Natural killer cell (primary cell): ENCODE data around the gene FBXW2. TPM values are rescaled to one million over a fixed set of nuclear protein-coding genes. Genes with fewer than 3 reads are reported as not detected.

ENCODE experiments used
- ATAC-seq, 3 donors: fragments of 150-1000 bp in 2 of 3; fragments of 200-7000 bp in 1 of 3; cut with Tn5 transposase; 1 replicate in 1 of 3; 2 replicates in 2 of 3; pipeline ENCODE4 v1.10.0; 2021; ENCODE audit warnings: mild to moderate bottlenecking in 2 of 3, moderate library complexity in 2 of 3
- DNase-seq, 2 donors: peaks; one replicate each; pipeline versions ENCODE4 v3.0.0 to v3.0.0-alpha.2; 2013 to 2021; ENCODE audit warnings: mixed read lengths in 1 of 2
- H3K27ac ChIP-seq: one replicate; pipeline ENCODE4 v1.5.1; 2013; ENCODE audit warnings: mild to moderate bottlenecking, low read length
- H3K27me3 ChIP-seq: one replicate; pipeline ENCODE4 v1.6.1; 2013; ENCODE audit warnings: low read length; ENCODE audit not compliant: control insufficient read depth, insufficient read depth
- H3K36me3 ChIP-seq: one replicate; pipeline ENCODE4 v1.6.1; 2013; ENCODE audit warnings: low read length; ENCODE audit not compliant: control insufficient read depth, insufficient read depth
- H3K4me1 ChIP-seq: one replicate; pipeline ENCODE4 v1.6.1; 2013; ENCODE audit warnings: low read length; ENCODE audit not compliant: control insufficient read depth, insufficient read depth
- H3K4me3 ChIP-seq: one replicate; pipeline ENCODE4 v1.5.1; 2013; ENCODE audit warnings: low read length
- H3K9me3 ChIP-seq: one replicate; pipeline ENCODE4 v1.6.1; 2013; ENCODE audit warnings: low read length; ENCODE audit not compliant: control insufficient read depth, insufficient read depth
- H3K27ac Mint-ChIP-seq, 2 donors: one replicate each; pipeline ENCODE4 v1.8.0; 2022; ENCODE audit warnings: mild to moderate bottlenecking in 2 of 2, mixed read lengths in 2 of 2, moderate library complexity in 1 of 2
- H3K27me3 Mint-ChIP-seq, 2 donors: one replicate each; pipeline ENCODE4 v1.8.0; 2022; ENCODE audit warnings: low read depth in 2 of 2, mixed read lengths in 2 of 2
- H3K36me3 Mint-ChIP-seq: one replicate; pipeline ENCODE4 v1.8.0; 2022; ENCODE audit warnings: mixed read lengths
- H3K4me1 Mint-ChIP-seq, 2 donors: one replicate each; pipeline ENCODE4 v1.8.0; 2022; ENCODE audit warnings: mixed read lengths in 2 of 2
- H3K4me3 Mint-ChIP-seq: one replicate; pipeline ENCODE4 v1.8.0; 2022; ENCODE audit warnings: mild to moderate bottlenecking, moderate library complexity, mixed read lengths
- H3K9me3 Mint-ChIP-seq, 2 donors: one replicate each; pipeline ENCODE4 v1.8.0; 2022; ENCODE audit warnings: mixed read lengths in 2 of 2
- CTCF ChIP-seq: fragments of 200-600 bp; IDR thresholded peaks from one replicate; pipeline ENCODE4 v1.8.0; 2022; ENCODE audit warnings: antibody characterized with exemption
- WGBS: methylation state at CpG from one replicate; pipeline ENCODE4 v1.1.7; 2013; ENCODE audit warnings: missing lambda C conversion rate; ENCODE audit not compliant: insufficient coverage; 5-methylcytosine and 5-hydroxymethylcytosine counted together
- intact Hi-C: fragments of 100-400 bp; cut with micrococcal nuclease; formaldehyde crosslinking; loops from one replicate; pipeline ENCODE4 v1.14.2; 2022
- total RNA-seq, 4 donors: library from RNA; stranded (reverse); fragments of 120-200 nt in 1 of 4; gene quantifications; one replicate each; pipeline versions ENCODE4 v1.2.3 to v1.2.4, GENCODE V29; 2013 to 2022

The FBXW2 gene
- total RNA-seq, 3 donors from 2014 or later (not counting 1 experiment from before 2014, with no cell fraction given): 88.3 to 122 (median 92.6) TPM

DNA sequence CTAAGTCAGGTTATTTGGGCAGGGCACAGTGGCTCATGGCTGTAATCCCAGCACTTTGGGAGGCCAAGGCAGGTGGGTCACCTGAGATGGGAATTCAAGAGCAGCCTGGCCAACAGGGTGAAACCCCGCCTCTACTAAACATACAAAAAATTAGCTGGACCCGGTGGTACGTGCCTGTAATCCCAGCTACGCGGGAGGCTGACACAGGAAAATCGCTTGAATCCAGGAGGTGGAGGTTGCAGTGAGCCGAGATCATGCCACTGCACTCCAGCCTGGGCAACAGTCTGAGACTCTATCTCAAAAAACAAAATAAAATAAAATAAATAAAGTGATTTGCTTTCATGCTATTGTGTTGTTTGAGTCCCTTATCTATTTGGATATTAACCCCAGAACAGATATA lies 8.2 kb upstream of the FBXW2 start:
- no peaks in the 10 kb centered on the region for H3K36me3 ChIP-seq
- TF ChIP-seq CTCF: no peak
- no peaks in the 10 kb centered on the region for H3K27me3 ChIP-seq
- Mint-ChIP-seq H3K4me3 (no peak overlapping the region), H3K27ac (no peak overlapping the region), H3K36me3 (peaks cover 20% of the 10 kb centered on the region), H3K4me1 (no peaks in the 10 kb centered on the region), H3K27me3 (no peaks in the 10 kb centered on the region), H3K9me3 (peaks cover 3 to 9% of the 10 kb centered on the region in 2 donors)
- no peak overlapping the region for H3K4me3 ChIP-seq
- peaks cover 15% of the 10 kb centered on the region for H3K9me3 ChIP-seq
- ATAC-seq: no peak
- WGBS: 98% methylated on average over 7 of the region's 7 CpGs
- H3K27ac ChIP-seq: no peak overlapping the region
- intact Hi-C loops: no loop called here
- no peak for DNase-seq
- H3K4me1 ChIP-seq: no peaks in the 10 kb centered on the region

DNA sequence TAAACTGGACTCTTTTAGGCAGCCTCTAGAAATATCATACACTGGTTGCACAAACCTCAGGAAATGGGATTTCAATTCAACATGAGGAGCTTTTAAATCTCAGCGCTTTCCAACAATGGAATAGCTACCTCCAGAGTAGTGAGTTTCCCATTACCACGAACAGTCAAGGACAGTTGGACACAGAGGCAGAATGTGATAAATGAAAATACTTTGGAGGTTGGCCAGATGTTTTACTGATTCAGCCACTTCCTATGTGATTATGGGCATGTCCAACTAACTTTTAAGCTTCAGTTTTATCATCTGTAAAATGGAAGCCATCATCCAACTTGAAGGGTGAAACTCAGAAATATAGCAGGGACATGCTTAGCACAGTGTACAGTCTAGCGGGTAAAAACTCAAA lies 2.1 kb downstream of the FBXW2 start:
- Histone ChIP-seq H3K27me3 (no peaks in the 10 kb centered on the region), H3K9me3 (no peaks in the 10 kb centered on the region), H3K4me1 (peaks cover 15% of the 10 kb centered on the region), H3K4me3 (no peak overlapping the region), H3K27ac (no peak overlapping the region), H3K36me3 (peaks cover 17% of the 10 kb centered on the region)
- ATAC-seq (no peak), DNase-seq (no peak)
- H3K4me1 Mint-ChIP-seq: peaks cover 66 to 67% of the 10 kb centered on the region in 2 donors
- intact Hi-C loops: loop anchor here (5.0 kb wide), 1 partner anchor 146 kb away; no protein-coding TSS in a partner anchor
- no peaks in the 10 kb centered on the region for H3K9me3 Mint-ChIP-seq
- TF ChIP-seq CTCF: no peak
- H3K27ac Mint-ChIP-seq: peak overlapping the region; percentile 87 to 96
- no peaks in the 10 kb centered on the region for H3K36me3 Mint-ChIP-seq
- 100% methylated on average over 3 of the region's 3 CpGs for WGBS
- H3K27me3 Mint-ChIP-seq: no peaks in the 10 kb centered on the region
- H3K4me3 Mint-ChIP-seq: peak overlapping the region; percentile 94

- Histone ChIP-seq H3K27me3 (no peaks in the 10 kb centered on the region), H3K36me3 (peaks cover 24% of the 10 kb centered on the region), H3K4me1 (peaks cover 6% of the 10 kb centered on the region), H3K9me3 (no peaks in the 10 kb centered on the region), H3K4me3 (no peak overlapping the region), H3K27ac (no peak overlapping the region)
- Mint-ChIP-seq H3K36me3 (no peaks in the 10 kb centered on the region), H3K27ac (peak overlapping the region; percentile 1 to 45), H3K9me3 (no peaks in the 10 kb centered on the region), H3K27me3 (no peaks in the 10 kb centered on the region), H3K4me3 (no peak overlapping the region), H3K4me1 (peaks cover 67 to 70% of the 10 kb centered on the region in 2 donors)
- DNase-seq (no peak), ATAC-seq (no peak)
- WGBS: 74% methylated on average over 4 of the region's 4 CpGs
- TF ChIP-seq CTCF: no peak
- intact Hi-C loops: no loop called here
Measured at GRCh38 chr9:120787933-120788332, 5.3 kb downstream of the FBXW2 start.

DNA sequence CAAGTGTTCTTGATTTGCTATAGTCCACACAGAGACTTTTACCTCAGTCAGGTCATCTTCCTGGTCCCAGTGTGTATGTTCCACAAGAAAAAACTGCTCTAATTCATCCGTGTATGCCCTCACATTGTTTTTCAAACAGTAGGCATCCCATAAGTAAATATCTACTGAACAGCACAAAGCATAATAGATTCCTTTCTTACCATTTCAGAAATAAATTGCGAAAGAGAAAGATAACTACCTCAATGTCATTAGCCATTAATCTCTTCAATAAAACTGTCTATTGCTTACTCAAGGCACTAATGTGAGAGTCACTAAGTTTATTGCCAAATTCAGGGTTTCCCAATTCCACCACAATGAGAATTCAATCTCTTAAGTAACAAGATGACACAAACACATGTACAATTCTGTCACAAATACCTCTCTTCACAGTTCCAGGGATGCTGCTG lies 9.6 kb downstream of the FBXW2 start:
- Histone ChIP-seq H3K36me3 (peaks cover 23% of the 10 kb centered on the region), H3K4me3 (no peak overlapping the region), H3K27ac (no peak overlapping the region), H3K27me3 (no peaks in the 10 kb centered on the region), H3K4me1 (peaks cover 9% of the 10 kb centered on the region), H3K9me3 (no peaks in the 10 kb centered on the region)
- ATAC-seq: peak in 1 of 3 donors; percentile 59
- TF ChIP-seq CTCF: no peak
- Mint-ChIP-seq H3K4me3 (no peak overlapping the region), H3K9me3 (no peaks in the 10 kb centered on the region), H3K4me1 (peaks cover 46 to 47% of the 10 kb centered on the region in 2 donors), H3K27ac (peak overlapping the region; percentile 36 to 57), H3K27me3 (no peaks in the 10 kb centered on the region), H3K36me3 (no peaks in the 10 kb centered on the region)
- WGBS: 96% methylated on average over 2 of the region's 2 CpGs
- intact Hi-C loops: no loop called here
- DNase-seq: no peak
